ENCODE results near the gene MINDY4. TPM values are rescaled to one million over a fixed set of nuclear protein-coding genes. Genes with fewer than 3 reads are reported as not detected.

Gene MINDY4
- total and polyA plus RNA-seq, 8 donors = 8.0 to 56.0 (median 17.4) TPM

DNA sequence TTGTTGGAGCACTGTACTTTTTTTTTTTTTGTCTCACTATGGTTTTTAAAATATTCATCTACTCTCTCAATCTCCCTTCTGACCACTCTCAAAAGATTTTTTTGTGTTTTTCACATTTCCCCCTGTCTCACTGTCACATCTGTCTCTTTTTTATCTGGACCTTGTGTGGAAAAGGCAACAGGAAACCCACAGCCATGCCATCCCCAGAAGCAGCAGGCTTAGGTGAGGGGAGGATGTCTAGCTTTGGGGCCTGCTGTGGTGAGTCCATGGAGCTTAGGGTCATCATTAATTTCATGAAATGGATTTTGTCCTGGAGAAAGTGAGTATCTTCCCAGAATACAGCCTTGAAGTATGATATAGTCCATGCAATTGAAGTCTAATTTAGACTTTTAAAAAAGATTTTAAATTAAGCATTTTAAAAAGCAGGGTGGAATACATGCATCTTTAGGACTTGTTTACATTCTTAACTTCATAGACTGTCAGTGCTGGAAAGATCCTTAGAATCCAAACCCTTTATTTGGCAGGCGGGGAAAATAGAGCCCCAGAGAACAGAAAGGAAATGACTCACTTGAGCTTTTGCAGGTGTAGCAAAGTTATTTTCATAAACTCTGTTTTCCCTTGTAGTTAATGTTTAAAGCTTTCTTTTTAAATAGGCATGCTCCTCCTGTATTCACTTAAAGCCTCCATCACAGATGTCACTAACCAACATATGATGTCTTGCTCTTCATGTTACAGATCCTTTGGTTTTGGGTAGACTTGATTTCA, 25.1 kb downstream of the MINDY4 start:
- H3K9me3 ChIP-seq = no peaks in the 10 kb centered on the region
- DNase-seq (no peak), ATAC-seq (peak; percentile 13)
- intact Hi-C loops (cut with DNase I) = no loop called here
- H3K4me1 ChIP-seq = peaks cover 13 to 18% of the 10 kb centered on the region in 2 donors
- H3K27ac ChIP-seq = peak overlapping the region in 1 of 2 donors; percentile 14
- TF ChIP-seq, protein P1, sequence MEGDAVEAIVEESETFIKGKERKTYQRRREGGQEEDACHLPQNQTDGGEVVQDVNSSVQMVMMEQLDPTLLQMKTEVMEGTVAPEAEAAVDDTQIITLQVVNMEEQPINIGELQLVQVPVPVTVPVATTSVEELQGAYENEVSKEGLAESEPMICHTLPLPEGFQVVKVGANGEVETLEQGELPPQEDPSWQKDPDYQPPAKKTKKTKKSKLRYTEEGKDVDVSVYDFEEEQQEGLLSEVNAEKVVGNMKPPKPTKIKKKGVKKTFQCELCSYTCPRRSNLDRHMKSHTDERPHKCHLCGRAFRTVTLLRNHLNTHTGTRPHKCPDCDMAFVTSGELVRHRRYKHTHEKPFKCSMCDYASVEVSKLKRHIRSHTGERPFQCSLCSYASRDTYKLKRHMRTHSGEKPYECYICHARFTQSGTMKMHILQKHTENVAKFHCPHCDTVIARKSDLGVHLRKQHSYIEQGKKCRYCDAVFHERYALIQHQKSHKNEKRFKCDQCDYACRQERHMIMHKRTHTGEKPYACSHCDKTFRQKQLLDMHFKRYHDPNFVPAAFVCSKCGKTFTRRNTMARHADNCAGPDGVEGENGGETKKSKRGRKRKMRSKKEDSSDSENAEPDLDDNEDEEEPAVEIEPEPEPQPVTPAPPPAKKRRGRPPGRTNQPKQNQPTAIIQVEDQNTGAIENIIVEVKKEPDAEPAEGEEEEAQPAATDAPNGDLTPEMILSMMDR (IDR thresholded peaks at IDR 0.05) = no peak
- H3K4me3 ChIP-seq = no peak overlapping the region
- peaks cover 0 to 16% of the 10 kb centered on the region in 2 donors for H3K36me3 ChIP-seq
- H3K27me3 ChIP-seq = no peaks in the 10 kb centered on the region

DNA sequence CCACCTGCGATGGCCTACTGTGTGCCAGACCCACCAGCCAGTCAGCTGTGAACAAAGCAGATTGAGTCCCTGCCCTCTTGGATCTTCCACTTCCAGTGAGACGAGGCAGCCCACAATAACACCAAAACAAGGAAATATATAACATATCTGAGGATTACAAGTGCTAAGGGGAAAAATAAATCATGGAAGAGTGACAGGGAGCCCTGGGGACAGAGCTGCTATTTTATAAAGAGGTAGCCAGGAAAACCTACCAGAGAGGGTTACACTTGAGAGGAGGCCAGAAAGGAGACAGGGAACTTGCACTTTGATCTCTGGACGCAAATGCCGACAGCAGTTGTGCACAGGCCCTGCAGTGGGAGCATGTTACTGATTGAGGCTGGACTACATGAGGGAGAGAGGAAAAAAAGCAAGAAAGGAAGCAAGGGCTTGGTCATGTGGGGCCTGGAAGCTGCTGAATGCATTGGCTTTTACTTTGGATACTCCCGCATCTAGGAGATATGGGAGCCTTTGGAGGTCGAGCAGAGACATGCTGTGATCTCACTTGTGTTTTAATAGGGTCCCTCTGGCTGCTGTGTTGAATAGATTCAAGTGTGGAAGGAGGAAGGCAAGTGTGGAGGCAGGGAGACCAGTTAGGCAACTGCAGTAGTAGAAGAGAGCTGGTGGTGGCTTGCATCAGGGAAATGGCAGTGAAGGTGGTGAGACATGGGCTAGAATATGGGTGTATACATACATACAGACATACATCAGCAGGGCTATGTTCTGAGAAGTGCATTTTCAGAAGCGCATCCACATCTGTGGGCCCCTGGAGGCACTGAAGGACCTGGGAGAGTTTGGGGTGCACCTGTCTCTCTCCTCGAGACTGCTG, 26.2 kb downstream of the MINDY4 start:
- TF ChIP-seq, protein P1 (IDR thresholded peaks at IDR 0.05) = no peak
- Histone ChIP-seq H3K9me3 (no peaks in the 10 kb centered on the region), H3K4me3 (no peak overlapping the region), H3K36me3 (peaks cover 0 to 8% of the 10 kb centered on the region in 2 donors), H3K27ac (no peak overlapping the region), H3K27me3 (no peaks in the 10 kb centered on the region), H3K4me1 (peaks cover 13 to 18% of the 10 kb centered on the region in 2 donors)
- intact Hi-C loops (cut with DNase I) = no loop called here
- ATAC-seq (no peak), DNase-seq (no peak)

DNA sequence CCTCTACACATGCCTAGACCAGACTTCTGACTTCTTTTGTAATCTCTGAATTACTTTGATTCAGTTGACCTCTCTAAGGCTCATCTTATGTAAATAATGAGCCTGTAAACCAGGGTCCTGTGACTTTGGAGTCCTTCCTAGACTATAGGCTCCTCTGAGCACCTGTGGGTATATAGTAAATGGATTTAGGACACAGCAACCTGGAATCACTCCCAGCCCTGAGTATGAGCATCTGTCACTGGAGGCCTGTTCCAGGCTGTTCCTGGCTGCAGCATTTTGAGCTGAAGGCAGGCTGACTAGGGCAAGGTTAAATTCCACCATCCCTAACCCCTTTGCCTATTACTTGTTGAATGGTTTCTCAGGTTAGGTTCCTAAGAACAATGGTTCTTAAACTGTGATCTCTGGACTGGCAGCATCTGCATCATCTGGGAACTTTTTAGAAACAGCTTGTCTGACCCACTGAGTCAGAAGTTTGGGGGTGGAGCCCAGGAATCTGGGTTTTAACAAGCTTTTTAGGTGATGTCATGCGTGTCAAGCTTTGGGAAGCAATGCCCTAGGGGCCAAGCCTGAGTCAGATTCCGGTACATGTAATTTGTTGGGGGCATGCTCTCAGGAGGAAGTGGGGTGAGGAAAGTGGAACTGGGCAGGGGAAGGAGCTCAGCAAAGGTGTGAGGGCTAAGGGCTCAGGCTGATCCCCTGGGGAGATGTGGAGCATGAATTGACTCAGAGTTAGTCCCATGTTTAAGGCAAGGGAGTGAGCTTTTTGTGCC, 28.2 kb downstream of the MINDY4 start:
- H3K27me3 ChIP-seq = no peaks in the 10 kb centered on the region
- DNase-seq (no peak), ATAC-seq (no peak)
- TF ChIP-seq, protein P1 (IDR thresholded peaks at IDR 0.05) = no peak
- H3K9me3 ChIP-seq = no peaks in the 10 kb centered on the region
- no peak overlapping the region for H3K27ac ChIP-seq
- H3K4me1 ChIP-seq = peaks cover 22 to 26% of the 10 kb centered on the region in 2 donors
- intact Hi-C loops (cut with DNase I) = no loop called here
- no peaks in the 10 kb centered on the region for H3K36me3 ChIP-seq
- no peak overlapping the region for H3K4me3 ChIP-seq

DNA sequence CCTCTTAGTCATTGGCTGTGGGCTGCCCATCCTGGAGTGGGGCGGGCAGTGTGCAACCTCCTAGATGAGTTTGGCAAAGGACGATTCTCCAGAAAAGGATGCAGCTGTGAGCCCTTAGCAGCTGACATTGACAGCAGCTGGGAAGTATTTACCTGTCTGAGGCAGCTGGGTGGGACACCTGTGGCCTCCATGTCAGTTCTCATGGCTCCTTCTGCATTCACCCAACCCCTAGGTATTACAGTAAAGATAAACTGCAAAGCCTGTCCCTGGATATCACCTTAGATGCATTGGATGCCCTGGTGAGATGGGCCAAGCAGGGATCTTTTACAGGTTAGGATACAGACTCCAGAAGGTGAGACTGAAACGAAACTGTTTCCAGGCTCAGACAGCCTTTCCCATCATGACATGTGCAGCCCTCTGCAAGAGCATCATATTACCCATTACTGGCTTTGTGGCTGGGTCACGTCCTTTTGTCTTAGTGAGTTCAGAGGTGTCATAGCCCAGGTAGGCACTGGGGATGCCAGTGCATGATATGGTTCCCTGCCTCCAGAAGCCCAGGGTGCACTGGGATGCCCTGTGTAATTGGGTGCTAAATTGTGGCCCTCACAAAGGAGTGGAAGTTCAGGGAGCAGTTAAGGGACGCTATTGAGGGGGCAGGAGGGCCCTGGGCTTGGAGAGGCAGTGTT, 28.9 kb downstream of the MINDY4 start:
- H3K27ac ChIP-seq = no peak overlapping the region
- DNase-seq (no peak), ATAC-seq (no peak)
- intact Hi-C loops (cut with DNase I) = loop anchor here in 1 of 2 donors (10.0 kb wide), 2 partner anchors 175 to 325 kb away; no protein-coding TSS in a partner anchor
- no peaks in the 10 kb centered on the region for H3K27me3 ChIP-seq
- TF ChIP-seq, protein P1 (IDR thresholded peaks at IDR 0.05) = no peak
- no peaks in the 10 kb centered on the region for H3K9me3 ChIP-seq
- no peaks in the 10 kb centered on the region for H3K36me3 ChIP-seq
- H3K4me1 ChIP-seq = peaks cover 28 to 33% of the 10 kb centered on the region in 2 donors
- no peak overlapping the region for H3K4me3 ChIP-seq
